Hematopoietic multipotent progenitor cell (in vitro differentiated cells): ENCODE results near the gene MARVELD3. TPM values are rescaled to one million over a fixed set of nuclear protein-coding genes. Genes with fewer than 3 reads are reported as not detected.
"Not testable (repeated sequence)": the region's sequence is repeated elsewhere in the genome, so short reads cannot be mapped to it uniquely, and the experiment has no call there.

ENCODE experiments used
- DNase-seq, 3 donors: peaks; one replicate each; pipeline ENCODE4 v3.0.0-alpha.2; 2011 to 2015; ENCODE audit warnings: low read depth in 2 of 3, low spot score in 2 of 3
- small RNA-seq: library from RNA; depleted of rRNA; stranded (forward); fragments of <200 nt; gene quantifications from one replicate; pipeline ENCODE3, GENCODE V24; 2012
- total RNA-seq: library from RNA; depleted of rRNA; stranded (reverse); fragments of >200 nt; gene quantifications from one replicate; pipeline ENCODE4 v1.2.3, GENCODE V29; 2012

Gene MARVELD3
- total RNA-seq, 1 donor = under 0.01 TPM

DNA sequence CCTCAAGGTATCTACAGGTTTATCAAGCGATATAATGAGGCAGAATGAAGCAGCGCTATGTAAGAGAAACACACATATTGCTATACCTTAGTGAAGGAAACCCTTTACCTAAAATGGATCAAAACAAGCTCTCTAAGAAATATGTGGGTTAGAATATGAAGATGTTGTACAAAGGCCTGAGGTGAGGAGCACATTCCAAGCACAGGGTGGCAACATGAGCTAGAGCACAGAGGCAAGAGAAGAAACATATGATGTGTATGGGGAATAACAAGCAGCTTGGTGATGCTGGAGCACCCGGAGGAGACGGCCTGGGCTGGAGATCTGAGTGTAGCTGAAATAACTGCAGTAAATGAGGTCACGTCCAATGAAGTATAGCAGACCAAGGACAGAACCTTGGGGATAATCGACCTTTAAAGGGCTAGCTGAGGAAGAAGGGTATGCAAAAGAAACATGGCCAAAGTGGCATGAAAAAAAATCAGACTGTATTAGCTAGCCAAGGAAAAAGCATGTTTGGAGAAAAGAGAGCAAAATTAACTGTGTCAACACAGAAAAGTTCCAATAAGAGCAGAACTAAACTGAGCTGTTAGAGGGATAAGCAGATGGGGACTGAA lies 44.0 kb downstream of the MARVELD3 start:
- DNase-seq = no peak

DNA sequence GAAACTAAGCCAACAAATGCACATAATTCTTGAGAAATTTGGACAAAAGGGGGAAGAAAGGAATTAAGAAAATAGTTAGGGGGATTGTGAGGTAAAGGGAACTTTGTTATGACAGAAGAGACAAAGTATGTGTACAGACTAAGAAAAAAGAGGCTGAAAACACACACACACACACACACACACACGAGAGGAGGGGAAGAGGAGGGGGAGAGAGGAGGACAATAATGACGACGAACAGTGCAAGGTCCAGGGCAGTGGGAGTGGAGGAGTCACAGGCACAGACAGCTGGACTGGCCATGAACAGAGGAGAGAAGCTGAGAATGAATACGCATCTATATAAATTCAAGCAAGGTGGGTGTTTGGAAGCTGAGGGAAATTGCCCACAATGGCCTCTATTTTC lies 44.6 kb downstream of the MARVELD3 start:
- DNase-seq = no peak

DNA sequence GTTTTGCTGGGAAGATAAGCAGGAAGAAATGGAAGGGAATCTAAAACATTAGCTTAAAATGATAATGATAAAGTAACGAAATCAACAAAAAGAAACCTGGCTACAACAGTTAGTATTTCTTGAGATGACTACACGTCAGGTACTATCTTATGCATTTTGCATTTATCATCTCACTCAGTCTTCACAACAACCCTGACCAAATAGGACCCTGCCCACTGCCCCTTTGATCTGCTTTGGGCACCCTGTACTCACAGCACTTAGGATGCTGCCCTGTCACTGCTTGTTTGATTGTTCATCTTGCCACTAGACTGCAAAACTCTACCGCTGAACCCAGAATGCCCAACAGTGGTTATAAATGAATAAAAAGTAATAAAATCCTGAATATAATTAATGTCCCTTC lies 45.2 kb downstream of the MARVELD3 start:
- no peak for DNase-seq

DNA sequence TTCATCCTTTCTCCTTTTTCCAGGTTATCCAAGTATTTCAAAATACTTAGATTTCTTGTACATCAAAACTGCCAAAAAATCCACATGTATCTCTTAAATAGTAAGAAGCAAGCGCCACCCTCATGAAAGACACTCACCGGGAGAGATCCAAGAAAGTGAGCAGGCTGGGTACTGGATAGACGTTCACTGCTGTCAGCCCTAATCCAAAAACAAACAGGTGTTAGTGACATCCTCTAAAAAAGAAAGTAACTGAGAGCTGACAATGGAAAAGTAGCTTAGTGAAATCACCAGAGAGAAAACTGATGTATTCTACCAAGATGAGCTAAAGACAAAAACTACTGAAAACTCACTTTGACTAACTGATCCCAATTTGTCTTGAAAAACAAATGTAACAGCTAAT lies 46.1 kb downstream of the MARVELD3 start:
- DNase-seq = no peak

DNA sequence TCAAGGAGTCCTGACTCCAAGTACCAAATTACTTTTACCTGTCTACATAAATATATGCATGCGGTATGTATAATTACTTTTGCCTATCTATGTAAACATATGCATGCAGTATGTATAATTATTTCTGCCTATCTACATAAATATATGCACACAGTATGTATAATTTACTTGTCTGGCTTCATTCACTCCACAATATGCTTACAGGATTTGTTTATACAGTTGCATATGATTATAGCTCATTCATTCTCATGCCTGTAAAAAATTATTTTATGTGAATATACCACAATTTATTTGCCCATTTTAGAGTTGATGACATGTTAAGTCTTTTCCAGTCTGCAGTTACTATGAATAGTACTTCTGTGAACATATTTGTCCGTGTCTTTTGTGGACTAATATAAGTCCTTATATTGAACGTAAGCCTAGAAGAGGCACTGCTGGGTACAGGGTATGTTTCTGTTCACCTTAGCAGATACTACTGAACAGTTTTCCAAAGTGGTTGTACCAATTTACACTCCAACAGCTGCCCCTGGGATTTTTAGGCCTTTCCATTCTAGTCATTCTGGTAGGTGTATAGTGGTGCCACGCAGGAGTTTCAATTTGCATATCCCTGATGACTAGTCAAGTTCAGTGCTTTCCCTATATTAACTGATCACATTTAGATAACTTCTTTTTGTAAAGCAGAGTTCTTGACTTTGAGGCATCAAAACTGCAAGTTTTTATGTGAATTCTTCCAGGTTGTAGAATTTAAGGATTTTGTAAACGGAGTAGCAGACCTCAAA lies 47.0 kb downstream of the MARVELD3 start:
- DNase-seq = no peak

DNA sequence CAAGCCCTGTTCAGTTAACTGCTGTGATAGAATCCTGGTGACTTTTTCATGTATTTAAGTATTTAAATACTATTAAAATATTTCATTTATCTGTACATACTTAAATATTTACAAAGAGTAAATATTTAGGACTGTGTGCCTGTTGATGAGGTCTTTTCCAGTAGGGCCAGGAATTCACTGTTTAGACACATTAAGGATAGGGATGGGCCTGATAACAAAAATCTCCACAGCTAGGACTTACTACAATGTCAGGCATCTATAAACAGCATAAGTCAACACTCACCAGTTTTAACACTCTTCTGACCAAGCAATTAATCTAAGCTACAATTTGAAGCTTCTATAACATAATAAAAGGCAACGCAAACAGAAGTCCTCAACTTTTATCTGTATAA lies 47.6 kb downstream of the MARVELD3 start:
- no peak for DNase-seq

DNA sequence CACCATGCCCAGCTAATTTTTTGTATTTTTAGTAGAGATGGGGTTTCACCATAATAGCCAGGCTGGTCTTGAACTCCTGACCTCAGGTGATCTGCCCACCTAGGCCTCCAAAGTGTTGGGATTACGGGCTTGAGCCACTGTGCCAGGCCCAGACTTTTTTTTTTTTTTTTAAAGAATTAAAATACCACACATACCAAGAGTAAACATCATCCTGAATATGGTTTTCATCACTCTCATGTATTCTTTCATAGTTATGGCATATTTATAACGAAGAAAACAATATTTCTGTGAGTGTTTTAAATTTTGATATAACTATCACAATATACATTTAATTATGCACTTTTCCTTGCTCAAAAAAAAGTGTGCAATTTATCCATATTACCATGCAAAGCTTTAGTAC lies 48.2 kb downstream of the MARVELD3 start:
- no peak for DNase-seq

DNA sequence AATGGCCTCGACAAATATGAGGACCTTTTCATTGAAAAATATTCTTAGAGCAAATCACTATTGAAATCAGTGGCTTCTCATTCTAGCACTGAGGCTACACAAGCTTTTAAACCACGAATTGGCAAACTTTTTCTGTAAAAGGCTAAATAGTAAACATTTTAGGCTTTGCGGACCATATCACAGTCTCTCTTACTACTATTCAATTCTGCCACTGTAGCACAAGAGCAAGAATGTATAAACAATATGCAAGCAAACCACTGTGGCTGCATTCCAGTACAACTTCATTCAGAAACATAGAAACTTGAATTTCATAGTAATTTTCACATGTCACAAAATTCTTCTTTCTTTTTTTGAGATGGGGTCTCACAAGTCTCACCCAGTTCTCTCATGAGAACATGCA lies 49.4 kb downstream of the MARVELD3 start:
- no peak for DNase-seq

DNA sequence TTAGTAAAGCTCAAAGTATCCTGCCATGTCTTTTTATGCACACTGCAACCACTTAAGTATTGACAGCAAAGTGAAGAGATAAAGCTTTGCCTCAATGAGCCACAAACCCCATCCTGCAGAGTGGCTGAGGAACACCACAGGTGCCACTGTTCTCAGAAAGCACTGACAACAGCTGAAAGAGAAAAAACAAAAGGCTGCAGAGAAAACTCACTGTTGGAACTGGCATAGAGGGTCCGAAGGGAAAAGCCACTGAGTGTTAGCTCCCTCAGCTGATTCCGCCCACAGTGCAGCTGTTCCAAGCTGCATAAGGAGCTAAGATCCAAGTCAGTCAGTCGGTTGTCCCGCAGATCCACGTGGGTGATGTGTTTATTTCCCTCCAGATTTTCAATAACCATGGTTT lies 50.3 kb downstream of the MARVELD3 start:
- no peak for DNase-seq

DNA sequence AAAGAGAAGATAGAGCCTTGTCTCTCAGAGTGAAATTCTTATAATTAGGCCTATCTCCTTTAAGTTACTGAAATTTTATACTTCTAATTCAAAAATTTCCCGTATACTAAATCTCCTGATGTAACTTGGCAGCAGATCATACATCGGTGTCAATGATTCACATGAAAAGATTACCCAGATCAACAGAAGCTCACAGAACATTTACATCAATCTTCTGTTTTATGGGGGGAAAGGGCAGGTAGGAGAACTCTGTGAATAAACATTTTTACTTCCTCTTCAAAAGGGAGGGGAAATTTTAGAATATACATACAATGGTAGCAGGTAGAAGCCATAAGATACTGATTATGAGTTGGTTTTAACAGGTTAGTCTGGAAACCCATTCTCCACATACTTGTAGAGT lies 55.4 kb downstream of the MARVELD3 start:
- no peak for DNase-seq

DNA sequence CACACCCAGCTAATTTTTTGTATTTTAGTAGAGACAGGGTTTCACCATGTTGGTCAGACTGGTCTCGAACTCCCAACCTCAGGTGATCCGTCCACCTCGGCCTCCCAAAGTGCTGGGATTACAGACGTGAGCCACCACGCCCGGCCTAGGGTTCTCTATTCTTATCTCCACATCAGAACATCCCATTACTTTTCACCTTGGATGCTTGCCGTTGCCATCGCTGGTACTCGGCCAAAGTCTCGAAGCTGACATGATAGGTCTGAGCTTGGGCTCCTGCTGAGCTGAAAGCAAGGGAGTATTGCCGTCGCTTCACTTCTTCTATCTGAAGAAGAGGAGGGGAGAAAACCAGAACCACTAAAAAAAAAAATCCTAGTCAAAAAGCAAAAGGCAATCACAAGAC lies 58.3 kb downstream of the MARVELD3 start:
- not testable (repeated sequence) for DNase-seq

Small RNAs within 50 kb of the gene (small RNA-seq; reads per million reads assigned to genes)
- not detected for gene RNU6-208P

Other genes starting within 250 kb of the MARVELD3 start
- not detected for gene TLE7, start 184.1 kb upstream of the MARVELD3 start, total RNA-seq
- gene ZNF23, start 163.9 kb upstream of the MARVELD3 start, total RNA-seq = 4.8 TPM
- 3.5 TPM for gene ZNF19, start 136.9 kb upstream of the MARVELD3 start, total RNA-seq
- gene CHST4, start 99.8 kb upstream of the MARVELD3 start, total RNA-seq = not detected
- gene TAT, start 49.1 kb upstream of the MARVELD3 start, total RNA-seq = not detected
- 3.8 TPM for gene PHLPP2, start 98.5 kb downstream of the MARVELD3 start, total RNA-seq
- gene AP1G1, start 182.7 kb downstream of the MARVELD3 start, total RNA-seq = 40.7 TPM
- gene ATXN1L, start 219.8 kb downstream of the MARVELD3 start, total RNA-seq = 12.9 TPM